GM23338 (cell line): ENCODE data around the gene CPT1A. TPM values are rescaled to one million over a fixed set of nuclear protein-coding genes. Genes with fewer than 3 reads are reported as not detected.

Experiments used
- CTCF ChIP-seq, 2 experiments: fragments of 200-600 bp in 1 of 2; sonication (generic) in 1 of 2; conservative IDR thresholded peaks; 2 replicates each; pipeline versions ENCODE4 v1.5.1 to v1.6.1; 2016 to 2017; ENCODE audit warnings: antibody characterized with exemption in 2 of 2, low read depth in 2 of 2, mild to moderate bottlenecking in 2 of 2, moderate library complexity in 1 of 2
- EZH2phosphoT487 ChIP-seq: fragments of 200-600 bp; sonication (generic); IDR thresholded peaks from one replicate; pipeline ENCODE4 v1.8.1; 2018; ENCODE audit warnings: antibody characterized with exemption; ENCODE audit not compliant: unreplicated experiment
- JUNB ChIP-seq: IDR thresholded peaks from one replicate; pipeline ENCODE4 v1.6.1; 2016; ENCODE audit warnings: antibody characterized with exemption; ENCODE audit not compliant: unreplicated experiment
- POLR2AphosphoS5 ChIP-seq: IDR thresholded peaks from 2 replicates; pipeline ENCODE4 v1.6.1; 2016; ENCODE audit warnings: antibody characterized with exemption, low read depth
- STAT1 ChIP-seq: IDR thresholded peaks from one replicate; pipeline ENCODE4 v1.6.1; 2016; ENCODE audit warnings: antibody characterized with exemption; ENCODE audit not compliant: unreplicated experiment
- ZNF114 ChIP-seq: fragments of 250-450 bp; sonication (Bioruptor Pico); IDR thresholded peaks from 2 replicates; pipeline ENCODE4 v1.5.0; 2020; ENCODE audit warnings: mild to moderate bottlenecking, moderate library complexity
- ZNF331 ChIP-seq: fragments of 250-450 bp; sonication (Bioruptor Pico); IDR thresholded peaks from 2 replicates; pipeline ENCODE4 v1.5.0; 2020; ENCODE audit warnings: low read depth, mild to moderate bottlenecking, moderate library complexity
- polyA plus RNA-seq: library from polyadenylated mRNA; unstranded; fragments of >200 nt; fragmentation: Nextera tagmentation; extraction: Ambion mirVana; gene quantifications from 2 replicates; pipeline ENCODE4 v1.2.1, GENCODE V29; 2016
- total RNA-seq: library from RNA; depleted of rRNA; stranded (reverse); fragments of >200 nt; shearing (Covaris generic); gene quantifications from 2 replicates; pipeline ENCODE4 v1.2.3, GENCODE V29; 2014
- TF ChIP-seq, protein P1 (sequence below): fragments of 250-450 bp; sonication (Bioruptor Pico); IDR thresholded peaks from 2 replicates; pipeline ENCODE4 v1.5.0; 2020; ENCODE audit warnings: mild to moderate bottlenecking, moderate library complexity
- TF ChIP-seq, protein P2 (sequence below): IDR thresholded peaks from one replicate; pipeline ENCODE4 v1.6.1; 2018; ENCODE audit warnings: antibody characterized with exemption; ENCODE audit not compliant: unreplicated experiment

The CPT1A gene
- total and polyA plus RNA-seq, 2 experiments from 2014 or later = 2.6 to 9.5 TPM

DNA sequence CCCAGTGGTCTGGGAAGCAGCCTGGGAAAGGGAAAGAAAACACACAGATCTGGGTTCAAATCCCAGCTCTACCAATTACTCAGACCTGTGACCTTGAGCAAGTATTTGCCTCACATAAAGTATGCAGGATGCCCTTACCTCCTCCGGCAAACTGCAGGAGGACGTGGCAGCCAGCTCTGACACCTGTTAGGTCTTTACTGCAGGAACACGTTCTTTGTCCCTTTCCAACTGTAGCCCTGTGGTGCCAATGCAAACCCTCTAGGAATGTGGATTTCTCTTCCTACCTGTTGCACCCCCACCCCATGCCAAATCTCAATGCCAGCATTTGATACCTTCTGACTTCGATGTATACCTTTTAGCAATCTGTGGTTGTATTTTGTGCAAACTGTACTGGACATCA lies 6.0 kb downstream of the CPT1A start (continued):
- TF ChIP-seq, protein P1, sequence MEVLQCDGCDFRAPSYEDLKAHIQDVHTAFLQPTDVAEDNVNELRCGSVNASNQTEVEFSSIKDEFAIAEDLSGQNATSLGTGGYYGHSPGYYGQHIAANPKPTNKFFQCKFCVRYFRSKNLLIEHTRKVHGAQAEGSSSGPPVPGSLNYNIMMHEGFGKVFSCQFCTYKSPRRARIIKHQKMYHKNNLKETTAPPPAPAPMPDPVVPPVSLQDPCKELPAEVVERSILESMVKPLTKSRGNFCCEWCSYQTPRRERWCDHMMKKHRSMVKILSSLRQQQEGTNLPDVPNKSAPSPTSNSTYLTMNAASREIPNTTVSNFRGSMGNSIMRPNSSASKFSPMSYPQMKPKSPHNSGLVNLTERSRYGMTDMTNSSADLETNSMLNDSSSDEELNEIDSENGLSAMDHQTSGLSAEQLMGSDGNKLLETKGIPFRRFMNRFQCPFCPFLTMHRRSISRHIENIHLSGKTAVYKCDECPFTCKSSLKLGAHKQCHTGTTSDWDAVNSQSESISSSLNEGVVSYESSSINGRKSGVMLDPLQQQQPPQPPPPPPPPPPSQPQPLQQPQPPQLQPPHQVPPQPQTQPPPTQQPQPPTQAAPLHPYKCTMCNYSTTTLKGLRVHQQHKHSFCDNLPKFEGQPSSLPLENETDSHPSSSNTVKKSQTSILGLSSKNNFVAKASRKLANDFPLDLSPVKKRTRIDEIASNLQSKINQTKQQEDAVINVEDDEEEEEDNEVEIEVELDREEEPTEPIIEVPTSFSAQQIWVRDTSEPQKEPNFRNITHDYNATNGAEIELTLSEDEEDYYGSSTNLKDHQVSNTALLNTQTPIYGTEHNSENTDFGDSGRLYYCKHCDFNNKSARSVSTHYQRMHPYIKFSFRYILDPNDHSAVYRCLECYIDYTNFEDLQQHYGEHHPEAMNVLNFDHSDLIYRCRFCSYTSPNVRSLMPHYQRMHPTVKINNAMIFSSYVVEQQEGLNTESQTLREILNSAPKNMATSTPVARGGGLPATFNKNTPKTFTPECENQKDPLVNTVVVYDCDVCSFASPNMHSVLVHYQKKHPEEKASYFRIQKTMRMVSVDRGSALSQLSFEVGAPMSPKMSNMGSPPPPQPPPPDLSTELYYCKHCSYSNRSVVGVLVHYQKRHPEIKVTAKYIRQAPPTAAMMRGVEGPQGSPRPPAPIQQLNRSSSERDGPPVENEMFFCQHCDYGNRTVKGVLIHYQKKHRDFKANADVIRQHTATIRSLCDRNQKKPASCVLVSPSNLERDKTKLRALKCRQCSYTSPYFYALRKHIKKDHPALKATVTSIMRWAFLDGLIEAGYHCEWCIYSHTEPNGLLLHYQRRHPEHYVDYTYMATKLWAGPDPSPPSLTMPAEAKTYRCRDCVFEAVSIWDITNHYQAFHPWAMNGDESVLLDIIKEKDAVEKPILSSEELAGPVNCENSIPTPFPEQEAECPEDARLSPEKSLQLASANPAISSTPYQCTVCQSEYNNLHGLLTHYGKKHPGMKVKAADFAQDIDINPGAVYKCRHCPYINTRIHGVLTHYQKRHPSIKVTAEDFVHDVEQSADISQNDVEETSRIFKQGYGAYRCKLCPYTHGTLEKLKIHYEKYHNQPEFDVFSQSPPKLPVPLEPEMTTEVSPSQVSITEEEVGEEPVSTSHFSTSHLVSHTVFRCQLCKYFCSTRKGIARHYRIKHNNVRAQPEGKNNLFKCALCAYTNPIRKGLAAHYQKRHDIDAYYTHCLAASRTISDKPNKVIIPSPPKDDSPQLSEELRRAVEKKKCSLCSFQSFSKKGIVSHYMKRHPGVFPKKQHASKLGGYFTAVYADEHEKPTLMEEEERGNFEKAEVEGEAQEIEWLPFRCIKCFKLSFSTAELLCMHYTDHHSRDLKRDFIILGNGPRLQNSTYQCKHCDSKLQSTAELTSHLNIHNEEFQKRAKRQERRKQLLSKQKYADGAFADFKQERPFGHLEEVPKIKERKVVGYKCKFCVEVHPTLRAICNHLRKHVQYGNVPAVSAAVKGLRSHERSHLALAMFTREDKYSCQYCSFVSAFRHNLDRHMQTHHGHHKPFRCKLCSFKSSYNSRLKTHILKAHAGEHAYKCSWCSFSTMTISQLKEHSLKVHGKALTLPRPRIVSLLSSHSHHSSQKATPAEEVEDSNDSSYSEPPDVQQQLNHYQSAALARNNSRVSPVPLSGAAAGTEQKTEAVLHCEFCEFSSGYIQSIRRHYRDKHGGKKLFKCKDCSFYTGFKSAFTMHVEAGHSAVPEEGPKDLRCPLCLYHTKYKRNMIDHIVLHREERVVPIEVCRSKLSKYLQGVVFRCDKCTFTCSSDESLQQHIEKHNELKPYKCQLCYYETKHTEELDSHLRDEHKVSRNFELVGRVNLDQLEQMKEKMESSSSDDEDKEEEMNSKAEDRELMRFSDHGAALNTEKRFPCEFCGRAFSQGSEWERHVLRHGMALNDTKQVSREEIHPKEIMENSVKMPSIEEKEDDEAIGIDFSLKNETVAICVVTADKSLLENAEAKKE (CRISPR knock-in tag) = no peak
- TF ChIP-seq, protein P2, sequence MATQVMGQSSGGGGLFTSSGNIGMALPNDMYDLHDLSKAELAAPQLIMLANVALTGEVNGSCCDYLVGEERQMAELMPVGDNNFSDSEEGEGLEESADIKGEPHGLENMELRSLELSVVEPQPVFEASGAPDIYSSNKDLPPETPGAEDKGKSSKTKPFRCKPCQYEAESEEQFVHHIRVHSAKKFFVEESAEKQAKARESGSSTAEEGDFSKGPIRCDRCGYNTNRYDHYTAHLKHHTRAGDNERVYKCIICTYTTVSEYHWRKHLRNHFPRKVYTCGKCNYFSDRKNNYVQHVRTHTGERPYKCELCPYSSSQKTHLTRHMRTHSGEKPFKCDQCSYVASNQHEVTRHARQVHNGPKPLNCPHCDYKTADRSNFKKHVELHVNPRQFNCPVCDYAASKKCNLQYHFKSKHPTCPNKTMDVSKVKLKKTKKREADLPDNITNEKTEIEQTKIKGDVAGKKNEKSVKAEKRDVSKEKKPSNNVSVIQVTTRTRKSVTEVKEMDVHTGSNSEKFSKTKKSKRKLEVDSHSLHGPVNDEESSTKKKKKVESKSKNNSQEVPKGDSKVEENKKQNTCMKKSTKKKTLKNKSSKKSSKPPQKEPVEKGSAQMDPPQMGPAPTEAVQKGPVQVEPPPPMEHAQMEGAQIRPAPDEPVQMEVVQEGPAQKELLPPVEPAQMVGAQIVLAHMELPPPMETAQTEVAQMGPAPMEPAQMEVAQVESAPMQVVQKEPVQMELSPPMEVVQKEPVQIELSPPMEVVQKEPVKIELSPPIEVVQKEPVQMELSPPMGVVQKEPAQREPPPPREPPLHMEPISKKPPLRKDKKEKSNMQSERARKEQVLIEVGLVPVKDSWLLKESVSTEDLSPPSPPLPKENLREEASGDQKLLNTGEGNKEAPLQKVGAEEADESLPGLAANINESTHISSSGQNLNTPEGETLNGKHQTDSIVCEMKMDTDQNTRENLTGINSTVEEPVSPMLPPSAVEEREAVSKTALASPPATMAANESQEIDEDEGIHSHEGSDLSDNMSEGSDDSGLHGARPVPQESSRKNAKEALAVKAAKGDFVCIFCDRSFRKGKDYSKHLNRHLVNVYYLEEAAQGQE = no peak
- TF ChIP-seq POLR2AphosphoS5 = no peak
- TF ChIP-seq EZH2phosphoT487 = no peak
- TF ChIP-seq JUNB = no peak
- TF ChIP-seq ZNF331 = no peak
- TF ChIP-seq ZNF114 = no peak
- no peak for TF ChIP-seq CTCF (conservative IDR thresholded peaks at IDR 0.05; ENCODE audit: low read depth in 2 of 2)
- TF ChIP-seq STAT1 = no peak
